Ascending aorta (tissue), 2 donors: ENCODE data around the gene PACRG. TPM values are rescaled to one million over a fixed set of nuclear protein-coding genes. Genes with fewer than 3 reads are reported as not detected.

Source experiments
- DNase-seq, 2 donors: peaks; one replicate each; pipeline ENCODE4 v3.0.0-alpha.2; 2019; ENCODE audit warnings: low spot score in 2 of 2
- H3K27ac ChIP-seq, 2 donors: fragments of 200-600 bp; sonication (generic); one replicate each; pipeline ENCODE4 v1.5.1; 2016 to 2017; ENCODE audit warnings: mild to moderate bottlenecking in 1 of 2
- H3K27me3 ChIP-seq: fragments of 200-600 bp; sonication (generic); one replicate; pipeline ENCODE4 v1.5.1; 2017
- H3K36me3 ChIP-seq, 2 donors: fragments of 200-600 bp; sonication (generic); one replicate each; pipeline ENCODE4 v1.5.1; 2016
- H3K4me1 ChIP-seq, 2 donors: fragments of 200-600 bp; sonication (generic); one replicate each; pipeline ENCODE4 v1.5.1; 2016 to 2017; ENCODE audit warnings: mild to moderate bottlenecking in 1 of 2
- H3K4me3 ChIP-seq, 2 donors: fragments of 200-600 bp; sonication (generic); one replicate each; pipeline ENCODE4 v1.5.1; 2016 to 2017; ENCODE audit warnings: mild to moderate bottlenecking in 1 of 2
- H3K9me3 ChIP-seq, 2 donors: fragments of 200-600 bp; sonication (generic); one replicate each; pipeline ENCODE4 v1.5.1; 2016
- CTCF ChIP-seq, 3 experiments: fragments of 200-600 bp in 2 of 3; fragments of 450-650 bp in 1 of 3; sonication (generic) in 2 of 3; IDR thresholded peaks; one replicate each; pipeline ENCODE4 v1.5.1; 2016 to 2019; ENCODE audit warnings: antibody characterized with exemption in 3 of 3, mild to moderate bottlenecking in 1 of 3, moderate library complexity in 1 of 3
- intact Hi-C: fragments of 100-400 bp; cut with DNase I; formaldehyde crosslinking; loops from one replicate; pipeline ENCODE4 v1.15.1; 2023
- total RNA-seq: library from RNA; depleted of rRNA; stranded (reverse); fragments of >200 nt; gene quantifications from one replicate; pipeline ENCODE4 v1.1.0, GENCODE V29; 2016

Gene PACRG
- total RNA-seq, 1 donor from 2014 or later: not detected

GRCh38 chr6:163057260-163057659 lies 329.5 kb downstream of the PACRG start:
- intact Hi-C loops: no loop called here
- Histone ChIP-seq H3K27me3 (no peaks in the 10 kb centered on the region), H3K9me3 (no peaks in the 10 kb centered on the region), H3K27ac (no peak overlapping the region), H3K4me1 (no peaks in the 10 kb centered on the region), H3K36me3 (no peaks in the 10 kb centered on the region), H3K4me3 (no peak overlapping the region)
- no peak for DNase-seq
- TF ChIP-seq CTCF (IDR thresholded peaks at IDR 0.05): no peak

- H3K36me3 ChIP-seq: no peaks in the 10 kb centered on the region
- H3K27ac ChIP-seq: no peak overlapping the region
- no peak overlapping the region for H3K4me3 ChIP-seq
- H3K9me3 ChIP-seq: no peaks in the 10 kb centered on the region
- no peaks in the 10 kb centered on the region for H3K4me1 ChIP-seq
- intact Hi-C loops: no loop called here
- no peak for DNase-seq
- no peak for TF ChIP-seq CTCF (IDR thresholded peaks at IDR 0.05)
- no peaks in the 10 kb centered on the region for H3K27me3 ChIP-seq
These were observed 335.0 kb downstream of the PACRG start for GRCh38 chr6:163062790-163063189.

GRCh38 chr6:163063561-163063960 lies 335.8 kb downstream of the PACRG start:
- H3K27me3 ChIP-seq: no peaks in the 10 kb centered on the region
- no peak for DNase-seq
- H3K27ac ChIP-seq: no peak overlapping the region
- no peak overlapping the region for H3K4me3 ChIP-seq
- no peaks in the 10 kb centered on the region for H3K9me3 ChIP-seq
- no peak for TF ChIP-seq CTCF (IDR thresholded peaks at IDR 0.05)
- intact Hi-C loops: no loop called here
- no peaks in the 10 kb centered on the region for H3K4me1 ChIP-seq
- no peaks in the 10 kb centered on the region for H3K36me3 ChIP-seq

- intact Hi-C loops: no loop called here
- Histone ChIP-seq H3K4me1 (no peaks in the 10 kb centered on the region), H3K27ac (no peak overlapping the region), H3K36me3 (no peaks in the 10 kb centered on the region), H3K27me3 (no peaks in the 10 kb centered on the region), H3K9me3 (no peaks in the 10 kb centered on the region), H3K4me3 (no peak overlapping the region)
- no peak for TF ChIP-seq CTCF (IDR thresholded peaks at IDR 0.05)
- no peak for DNase-seq
These were observed 336.6 kb downstream of the PACRG start for GRCh38 chr6:163064397-163064796.

GRCh38 chr6:163066200-163066599 lies 338.4 kb downstream of the PACRG start:
- Histone ChIP-seq H3K27ac (no peak overlapping the region), H3K36me3 (no peaks in the 10 kb centered on the region), H3K27me3 (no peaks in the 10 kb centered on the region), H3K4me3 (no peak overlapping the region), H3K9me3 (no peaks in the 10 kb centered on the region), H3K4me1 (no peaks in the 10 kb centered on the region)
- no peak for TF ChIP-seq CTCF (IDR thresholded peaks at IDR 0.05)
- intact Hi-C loops: no loop called here
- DNase-seq: no peak

GRCh38 chr6:163077134-163077533 lies 349.4 kb downstream of the PACRG start:
- intact Hi-C loops: no loop called here
- Histone ChIP-seq H3K4me3 (no peak overlapping the region), H3K4me1 (no peaks in the 10 kb centered on the region), H3K36me3 (no peaks in the 10 kb centered on the region), H3K9me3 (no peaks in the 10 kb centered on the region), H3K27ac (no peak overlapping the region), H3K27me3 (no peaks in the 10 kb centered on the region)
- no peak for TF ChIP-seq CTCF (IDR thresholded peaks at IDR 0.05)
- DNase-seq: no peak
